AML-193 (cell line): ENCODE results near the gene KCTD19.

Source experiments
- DNase-seq, 2 experiments: peaks; one replicate each; lab custom pipeline; 2025; lab: John Stamatoyannopoulos, UW

KCTD19 gene

DNA sequence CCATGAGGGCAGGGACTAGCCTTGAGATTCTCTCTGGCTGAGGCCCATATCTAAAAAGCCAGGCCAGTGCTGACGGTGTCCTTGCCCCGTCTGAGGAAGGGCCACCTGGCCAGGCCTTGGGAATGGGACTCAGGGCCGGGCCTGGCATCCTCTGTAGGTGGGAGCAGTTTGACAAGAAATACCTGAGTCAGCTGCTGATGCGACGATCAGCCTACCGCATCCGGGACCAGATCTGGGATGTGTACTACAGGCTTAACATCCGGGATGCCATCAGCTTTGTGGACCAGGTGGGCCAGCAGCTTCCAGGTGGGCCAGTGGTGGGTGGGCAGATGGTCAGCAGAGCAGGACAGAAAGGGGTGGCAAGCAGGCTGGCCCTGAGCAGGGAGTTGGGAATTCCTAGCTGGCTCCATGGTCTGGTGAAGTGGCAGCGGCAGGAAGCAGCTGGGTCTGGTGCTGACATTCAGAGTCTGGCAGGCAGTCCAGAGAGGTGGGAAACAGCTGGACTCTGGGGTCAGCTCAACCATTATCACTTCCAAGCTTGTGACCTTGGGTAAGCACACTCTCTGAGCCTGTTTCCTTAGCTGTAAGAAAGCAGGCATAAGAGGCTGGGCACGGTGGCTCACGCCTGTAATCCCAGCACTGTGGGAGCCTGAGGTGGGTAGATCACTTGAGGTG is 68.2 kb downstream of the KCTD19 start:
- no peak for DNase-seq

GRCh38 chr16:67257486-67258160 is 68.9 kb downstream of the KCTD19 start:
- no peak for DNase-seq

DNA sequence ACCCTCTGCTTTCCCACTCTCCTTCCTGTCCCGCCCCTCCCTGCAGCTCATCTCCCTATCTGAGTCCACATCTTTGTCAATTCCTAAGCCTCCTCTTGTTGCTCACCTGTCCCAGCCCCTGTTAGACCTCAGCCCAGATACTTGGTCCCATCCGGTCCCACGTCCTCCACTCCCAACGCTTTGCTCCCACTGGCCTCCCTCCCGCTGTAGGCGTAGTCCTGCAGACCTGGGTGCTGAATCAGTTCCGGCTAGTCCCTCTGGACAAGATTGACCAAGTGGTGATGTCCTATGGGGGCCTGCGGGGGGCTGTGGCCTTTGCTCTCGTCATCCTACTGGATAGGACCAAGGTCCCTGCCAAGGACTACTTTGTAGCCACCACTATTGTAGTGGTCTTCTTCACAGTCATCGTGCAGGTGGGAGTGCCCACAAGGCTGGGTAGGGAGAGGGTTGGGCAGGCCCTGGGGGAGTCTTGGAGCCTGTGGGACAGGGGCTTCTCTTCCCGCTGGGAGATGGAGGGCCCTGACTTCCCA is 69.8 kb downstream of the KCTD19 start:
- DNase-seq = no peak

DNA sequence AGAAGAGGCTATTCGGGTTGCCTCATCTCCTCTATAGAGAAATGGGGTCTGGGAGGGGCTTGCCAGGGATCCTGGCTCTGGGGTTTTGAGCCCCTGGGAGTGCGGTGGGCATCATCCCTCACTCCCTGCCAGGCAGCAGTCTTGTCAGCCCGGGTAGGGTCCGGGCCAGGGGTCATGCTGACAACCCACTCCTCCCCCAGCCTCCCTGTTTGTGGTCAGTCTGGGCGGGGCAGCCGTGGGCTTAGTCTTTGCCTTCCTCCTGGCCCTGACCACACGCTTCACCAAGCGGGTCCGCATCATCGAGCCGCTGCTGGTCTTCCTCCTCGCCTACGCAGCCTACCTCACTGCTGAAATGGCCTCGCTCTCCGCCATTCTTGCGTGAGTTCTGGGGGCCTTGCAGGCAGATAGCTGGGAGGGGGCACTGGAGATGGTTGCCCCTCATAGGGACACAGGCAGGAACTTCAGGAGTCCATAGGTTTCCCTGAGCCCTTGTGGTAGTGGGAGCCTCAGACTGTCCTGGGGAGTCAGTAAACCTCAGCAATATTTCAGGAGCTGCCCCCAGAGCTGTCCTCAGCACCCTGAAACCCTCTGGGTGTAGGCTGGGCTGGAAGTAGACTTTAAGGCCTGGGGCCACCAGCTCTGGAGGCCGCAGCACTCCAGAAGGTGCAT is 70.9 kb downstream of the KCTD19 start:
- DNase-seq = no peak

DNA sequence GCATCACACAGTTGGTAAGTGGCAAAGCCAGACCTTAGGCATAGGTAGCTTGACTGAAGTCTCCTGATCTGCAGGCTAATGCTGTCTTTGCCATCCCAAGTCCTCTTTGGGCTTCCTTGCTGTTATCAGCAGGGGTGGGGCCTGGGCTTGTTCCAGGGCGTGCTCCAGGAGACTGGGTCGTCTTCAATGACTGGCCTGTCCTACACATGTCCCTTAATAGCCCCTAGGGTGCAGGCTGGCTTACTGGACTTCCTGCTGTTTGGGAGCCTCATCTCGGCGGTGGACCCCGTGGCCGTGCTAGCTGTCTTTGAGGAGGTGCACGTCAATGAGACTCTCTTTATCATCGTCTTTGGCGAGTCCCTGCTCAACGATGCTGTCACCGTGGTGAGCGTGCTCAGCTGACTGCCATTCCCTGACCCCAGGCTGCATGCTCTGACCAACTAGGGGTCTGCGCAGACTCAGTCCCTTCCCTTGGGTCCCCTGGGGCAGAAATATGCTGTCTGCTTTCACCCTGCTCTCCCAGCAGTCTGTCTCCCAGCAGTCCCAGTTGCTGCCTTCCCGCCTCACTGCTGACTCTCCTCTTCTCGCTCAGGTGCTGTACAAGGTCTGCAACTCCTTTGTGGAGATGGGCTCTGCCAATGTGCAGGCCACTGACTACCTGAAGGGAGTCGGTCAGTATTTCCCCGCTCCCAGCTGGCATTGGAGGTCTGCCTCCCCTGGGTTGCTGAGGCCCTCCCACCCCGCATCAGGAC is 71.6 kb downstream of the KCTD19 start:
- no peak for DNase-seq

DNA sequence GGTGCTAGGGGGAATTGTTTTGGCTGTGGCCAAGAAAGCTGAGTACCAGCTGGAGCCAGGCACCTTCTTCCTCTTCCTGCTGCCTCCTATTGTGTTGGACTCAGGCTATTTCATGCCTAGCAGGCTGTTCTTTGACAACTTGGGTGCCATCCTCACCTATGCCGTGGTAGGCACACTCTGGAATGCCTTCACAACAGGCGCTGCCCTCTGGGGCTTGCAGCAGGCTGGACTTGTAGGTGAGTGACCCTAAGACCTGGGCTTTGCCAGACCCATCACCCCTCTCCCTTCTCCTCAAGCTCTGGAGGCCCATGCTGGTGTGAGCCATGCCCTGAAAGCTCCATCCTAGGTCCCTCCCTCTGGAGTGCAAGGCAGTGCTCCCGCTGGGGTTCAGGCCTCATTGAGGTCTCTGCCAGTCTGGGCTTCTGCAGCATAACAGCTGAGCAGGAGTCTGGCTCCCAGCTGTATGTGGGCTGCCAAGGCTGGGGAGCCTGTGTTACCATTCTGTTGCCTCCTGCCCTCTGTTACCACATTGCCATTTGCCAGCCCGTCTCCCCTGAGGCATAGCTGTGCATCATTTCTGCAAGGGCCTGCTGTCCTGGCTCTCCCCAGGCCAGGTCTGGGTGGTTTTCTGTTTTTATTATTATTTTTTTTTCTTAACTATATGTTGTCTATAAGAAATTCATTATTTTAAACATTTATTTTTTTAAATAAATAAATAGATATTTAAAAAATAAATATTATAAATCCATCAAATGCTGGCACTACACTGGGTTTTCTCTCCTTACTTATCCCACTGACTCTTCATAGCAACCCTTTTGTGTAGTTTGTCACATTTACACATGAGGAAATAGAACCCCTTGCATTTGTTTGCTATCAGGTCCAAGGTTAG is 73.7 kb downstream of the KCTD19 start:
- no peak for DNase-seq

DNA sequence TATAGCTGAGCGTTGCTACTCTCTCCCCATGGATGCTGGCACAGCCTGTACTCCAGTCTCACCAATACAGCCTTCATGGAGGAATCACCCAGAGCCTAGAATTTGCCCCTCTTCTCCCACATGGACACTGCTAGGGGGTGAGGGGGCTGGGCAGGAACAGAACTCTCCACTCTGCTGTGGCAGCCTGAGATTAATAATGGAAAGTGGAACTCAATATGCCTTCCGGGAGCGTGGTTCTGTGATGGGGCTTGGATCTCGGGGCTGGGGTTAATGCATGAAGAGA is 76.6 kb downstream of the KCTD19 start:
- no peak for DNase-seq

DNA sequence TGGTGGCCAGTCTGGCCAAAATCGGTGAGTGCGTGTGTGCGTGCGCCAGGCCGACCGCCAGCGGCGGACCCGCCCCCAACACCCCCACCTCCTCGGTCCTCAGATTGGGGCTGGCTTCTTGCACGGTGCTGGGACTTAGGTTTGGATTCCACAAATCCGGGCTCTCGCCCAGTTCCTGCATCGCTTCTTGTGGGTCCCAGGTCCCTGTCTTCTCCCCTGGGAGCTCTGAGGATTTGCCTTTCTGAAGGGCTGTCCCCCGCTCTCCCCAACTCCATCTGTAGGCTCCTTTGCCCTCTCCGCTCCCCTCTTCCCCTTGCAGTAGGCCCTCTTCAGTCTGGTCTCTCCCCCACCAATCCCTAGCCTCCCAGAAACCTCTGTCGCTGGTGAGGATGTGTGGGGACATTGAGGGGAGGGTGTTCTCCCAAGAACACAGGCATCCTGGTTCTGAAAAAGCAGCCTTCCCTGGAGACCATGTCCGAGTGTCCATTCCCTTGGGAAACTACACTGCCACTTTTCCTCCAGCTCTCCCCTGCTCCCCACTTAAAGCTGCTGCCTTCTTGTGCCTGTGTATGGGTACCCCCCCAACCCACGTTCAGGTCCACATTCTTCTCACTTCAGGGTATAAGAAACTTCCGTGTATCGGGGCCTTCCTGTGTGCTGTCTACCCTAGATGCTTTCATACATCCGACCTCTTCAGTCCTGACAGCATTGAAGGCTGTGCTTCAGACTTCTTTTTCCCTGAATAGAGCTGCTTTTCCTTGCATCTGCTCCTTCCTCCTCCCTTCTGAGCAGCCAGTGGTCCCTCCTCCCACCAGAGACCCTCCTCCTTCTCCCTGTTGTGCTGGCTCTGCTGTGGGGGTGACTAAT is 77.1 kb downstream of the KCTD19 start:
- no peak for DNase-seq

DNA sequence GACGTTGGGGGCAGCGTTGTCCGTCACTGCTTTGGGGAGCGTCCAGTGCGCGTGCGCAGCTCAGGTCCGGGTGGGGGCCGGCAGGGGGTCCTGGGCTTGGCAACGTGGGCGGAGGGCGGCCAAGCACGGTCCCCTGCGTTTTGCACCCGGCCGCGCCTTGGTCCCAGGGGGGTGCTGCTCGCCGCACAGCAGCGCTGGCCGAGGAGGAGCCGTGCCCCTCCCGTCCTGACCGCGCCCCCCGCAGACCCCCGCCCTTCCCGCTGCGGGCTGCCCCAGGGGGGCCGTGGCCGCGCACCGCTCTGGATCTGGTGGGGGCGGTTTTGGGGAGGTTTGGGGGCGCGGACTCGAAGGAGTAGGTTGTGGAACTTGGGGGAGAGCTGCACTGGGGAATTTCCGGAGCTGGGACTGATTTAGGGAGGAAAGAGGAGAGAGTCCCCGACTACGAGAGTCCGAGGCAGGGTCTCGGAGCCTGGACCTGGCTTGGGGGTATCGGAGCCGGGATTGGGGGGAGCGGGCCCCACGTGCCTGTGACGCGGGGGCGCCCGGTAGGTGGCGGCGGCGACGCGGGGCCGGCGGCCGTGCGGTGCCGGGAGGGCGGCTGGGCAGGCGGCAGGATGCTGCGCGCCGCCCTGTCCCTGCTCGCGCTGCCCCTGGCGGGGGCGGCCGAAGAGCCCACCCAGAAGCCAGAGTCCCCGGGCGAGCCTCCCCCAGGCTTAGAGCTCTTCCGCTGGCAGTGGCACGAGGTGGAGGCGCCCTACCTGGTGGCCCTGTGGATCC is 78.0 kb downstream of the KCTD19 start, which contains the start of gene SLC9A5:
SLC9A5 (plus strand) TSS at position 579 of the 777 bp plus-strand sequence; CDS start at position 615, 36 bp downstream.
- DNase-seq = no peak

DNA sequence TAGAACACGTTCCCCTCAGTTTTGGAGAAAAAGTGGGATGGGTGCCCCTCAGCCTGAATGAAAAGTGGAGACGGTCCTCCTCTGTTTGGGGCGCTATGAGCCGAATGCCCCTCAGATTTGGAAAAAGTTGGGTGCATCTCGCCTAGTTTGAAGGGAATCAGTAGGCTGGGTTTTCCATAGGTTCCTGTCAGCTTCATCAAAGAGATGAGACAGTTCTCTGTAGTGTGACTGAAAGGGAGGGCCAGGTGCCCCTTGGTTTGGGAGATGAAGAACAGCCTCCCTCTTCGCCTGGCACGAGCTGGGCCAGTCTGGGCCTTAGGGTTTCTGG is 78.5 kb downstream of the KCTD19 start:
- DNase-seq = no peak

- DNase-seq = peak; percentile 90 to 92
Observed at GRCh38 chr16:67247192-67248072, 79.1 kb downstream of the KCTD19 start, which contains the start of gene FHOD1. FHOD1 (minus strand) TSS chr16:67247481; CDS start chr16:67247410, 71 bp downstream.

GRCh38 chr16:67246756-67247191 is 79.8 kb downstream of the KCTD19 start:
- no peak for DNase-seq

DNA sequence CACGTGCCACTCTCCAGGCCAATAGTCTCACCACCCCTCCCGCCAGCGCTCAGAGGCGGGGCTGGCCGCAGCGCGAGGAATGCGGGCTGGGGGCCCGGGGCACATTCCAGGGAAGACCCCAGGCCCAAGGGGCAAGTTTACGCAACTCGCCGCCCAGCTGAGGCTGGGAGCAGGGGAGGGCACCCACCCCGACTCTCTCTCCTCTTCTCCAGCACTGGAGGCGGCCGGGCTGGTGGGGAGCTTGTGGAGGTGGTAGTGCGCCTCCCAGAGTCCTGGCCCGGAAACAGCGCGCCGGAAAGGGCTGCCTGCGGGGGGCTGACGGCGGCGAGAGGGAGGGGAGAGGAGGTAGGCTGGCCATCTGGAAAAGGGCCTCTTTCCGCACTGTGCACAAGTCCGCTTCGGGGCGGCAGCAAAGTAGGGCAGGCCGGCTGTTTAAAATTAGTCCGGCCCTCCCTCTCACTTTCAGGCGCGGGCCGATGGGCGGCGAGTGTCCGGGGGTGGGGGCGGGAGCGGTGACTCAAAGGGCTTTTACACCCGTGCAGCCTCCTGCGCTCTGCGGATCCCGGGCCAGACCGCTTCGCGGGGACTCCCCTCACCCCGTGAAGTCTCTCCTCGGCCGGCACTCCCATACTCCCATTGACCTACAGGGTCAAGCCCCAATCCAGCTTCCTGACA is 80.3 kb downstream of the KCTD19 start:
- peak; percentile 54 to 58 for DNase-seq

GRCh38 chr16:67245674-67246080 is 80.9 kb downstream of the KCTD19 start:
- DNase-seq = no peak

DNA sequence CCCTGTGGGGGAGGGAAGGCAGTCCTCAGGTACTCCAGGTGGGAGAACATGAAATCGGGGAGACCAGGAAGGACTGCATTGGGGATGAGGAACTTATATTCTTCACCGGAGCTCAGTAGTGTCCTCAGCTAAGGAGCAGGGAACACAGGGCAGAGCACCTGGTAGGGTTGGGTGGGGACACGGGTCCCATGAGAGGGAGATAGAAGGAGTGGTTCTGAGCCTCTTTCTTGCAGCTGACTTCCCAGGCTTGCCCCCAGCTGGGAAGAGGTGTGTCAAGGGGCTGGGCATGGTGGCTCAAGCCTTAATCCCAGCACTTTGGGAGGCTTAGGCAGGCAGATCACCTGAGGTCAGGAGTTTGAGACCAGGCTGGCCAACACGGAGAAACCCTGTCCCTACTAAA is 81.4 kb downstream of the KCTD19 start:
- no peak for DNase-seq

- DNase-seq = peak; percentile 91 to 95
Observed at GRCh38 chr16:67244387-67245185, 82.0 kb downstream of the KCTD19 start.

- DNase-seq = peak in 1 of 2 experiments; percentile 15
Observed at GRCh38 chr16:67243481-67243880, 83.1 kb downstream of the KCTD19 start.
